ENCODE data around the gene TMEM175.
"Not testable (repeated sequence)": the region's sequence is repeated elsewhere in the genome, so short reads cannot be mapped to it uniquely, and the experiment has no call there.

Gene TMEM175

GRCh38 chr4:970854-971520 is 38.7 kb downstream of the TMEM175 start:
- no peak for DNase-seq (ENCODE audit: low spot score)

- DNase-seq (ENCODE audit: low spot score), result no peak
These were observed 39.6 kb downstream of the TMEM175 start for GRCh38 chr4:971666-972500.

GRCh38 chr4:972651-973424 is 40.6 kb downstream of the TMEM175 start:
- no peak for DNase-seq (ENCODE audit: low spot score)

- DNase-seq (ENCODE audit: low spot score), result peak; percentile 93
These were observed 41.5 kb downstream of the TMEM175 start, which contains the start of gene DGKQ for GRCh38 chr4:973431-974397. Gene DGKQ, minus strand, starts transcription at chr4:973569. Its CDS starts 87 bp downstream, at chr4:973482.

GRCh38 chr4:974668-975067 is 42.4 kb downstream of the TMEM175 start:
- DNase-seq (ENCODE audit: low spot score), result no peak

- not testable (repeated sequence) for DNase-seq (ENCODE audit: low spot score)
These were observed 43.8 kb downstream of the TMEM175 start for GRCh38 chr4:976016-976415.

GRCh38 chr4:978957-979701 is 46.9 kb downstream of the TMEM175 start:
- DNase-seq (ENCODE audit: low spot score), result no peak

- no peak for DNase-seq (ENCODE audit: low spot score)
These were observed 50.0 kb downstream of the TMEM175 start for GRCh38 chr4:982291-982690.

GRCh38 chr4:982814-983213 is 50.6 kb downstream of the TMEM175 start:
- no peak for DNase-seq (ENCODE audit: low spot score)

- no peak for DNase-seq (ENCODE audit: low spot score)
These were observed 52.2 kb downstream of the TMEM175 start for GRCh38 chr4:984336-985054.

GRCh38 chr4:985123-985830 is 53.0 kb downstream of the TMEM175 start:
- DNase-seq (ENCODE audit: low spot score), result peak; percentile 39

- no peak for DNase-seq (ENCODE audit: low spot score)
These were observed 54.2 kb downstream of the TMEM175 start for GRCh38 chr4:986428-986878.

GRCh38 chr4:986879-987623 is 54.8 kb downstream of the TMEM175 start, which contains the start of gene IDUA:
Gene IDUA, plus strand, starts transcription at chr4:987044. Its CDS starts 41 bp downstream, at chr4:987085.
- peak; percentile 88 for DNase-seq (ENCODE audit: low spot score)

GRCh38 chr4:987624-988513 is 55.6 kb downstream of the TMEM175 start:
- no peak for DNase-seq (ENCODE audit: low spot score)

- no peak for DNase-seq (ENCODE audit: low spot score)
These were observed 56.8 kb downstream of the TMEM175 start for GRCh38 chr4:988726-989721.
